Endothelial cell of umbilical vein (primary cell): ENCODE data around the gene KIF22. TPM values are rescaled to one million over a fixed set of nuclear protein-coding genes. Genes with fewer than 3 reads are reported as not detected.

Experiments used
- BruUV-seq: library from RNA; stranded (reverse); fragments of 400-500 nt; replicated peaks from 2 replicates; lab custom pipeline; 2021; lab: Mats Ljungman, UMichigan
- CTCF ChIA-PET: fragments of 300-600, 350-600 bp; sonication (Branson Sonifier 250); formaldehyde crosslinking; loops from one replicate; lab custom pipeline; 2021; ENCODE audit warnings: antibody characterized with exemption, inconsistent platforms; lab: Charles Lee
- POLR2A ChIA-PET: fragments of 300-600, 350-600 bp; sonication (Branson Sonifier 250); formaldehyde crosslinking; loops from one replicate; lab custom pipeline; 2021; ENCODE audit warnings: antibody characterized with exemption, inconsistent platforms; lab: Charles Lee
- DNase-seq: peaks from one replicate; pipeline ENCODE4 v3.0.0-alpha.2; 2011; ENCODE audit warnings: low read depth, low spot score
- FAIRE-seq: peaks from 2 replicates; lab custom pipeline; 2011; peaks lifted over from hg19 to GRCh38; lab: Jason Lieb, UNC
- H2AFZ ChIP-seq: 2 replicates; pipeline ENCODE4 v1.6.0; 2012; ENCODE audit warnings: low read depth, low read length, control low read depth, inconsistent platforms
- H3K27ac ChIP-seq: 2 replicates; pipeline ENCODE4 v1.5.1; 2011; ENCODE audit warnings: low read depth, mild to moderate bottlenecking, control low read depth, low read length, moderate library complexity; ENCODE audit not compliant: insufficient read depth
- H3K27me3 ChIP-seq, 2 experiments: 2 replicates each; pipeline versions ENCODE4 v1.6.0 to v1.6.1; 2011; ENCODE audit warnings: low read length in 2 of 2, mixed read lengths in 1 of 2; ENCODE audit not compliant: control insufficient read depth in 2 of 2, insufficient read depth in 2 of 2
- H3K36me3 ChIP-seq, 2 experiments: 2 replicates in 1 of 2; 3 replicates in 1 of 2; pipeline ENCODE4 v1.5.1; 2011; ENCODE audit warnings: low read length in 2 of 2, mild to moderate bottlenecking in 1 of 2, moderate library complexity in 1 of 2; ENCODE audit not compliant: control insufficient read depth in 2 of 2, insufficient read depth in 2 of 2; ENCODE audit errors: extremely low read depth in 1 of 2
- H3K4me1 ChIP-seq: 3 replicates; pipeline ENCODE4 v1.5.1; 2011; ENCODE audit warnings: mild to moderate bottlenecking, low read length; ENCODE audit not compliant: control insufficient read depth, insufficient read depth; ENCODE audit errors: extremely low read depth
- H3K4me2 ChIP-seq: 2 replicates; pipeline ENCODE4 v1.6.1; 2011; ENCODE audit warnings: low read length, control low read depth, mixed read lengths; ENCODE audit not compliant: insufficient read depth
- H3K4me3 ChIP-seq, 3 experiments: fragments of 200-600 bp in 1 of 3; sonication (generic), shearing (Covaris generic) in 1 of 3; replicated peaks in 1 of 3; 2 replicates each; pipeline ENCODE4 v1.5.1; 2011 to 2016; ENCODE audit warnings: control low read depth in 3 of 3, low read length in 3 of 3, mild to moderate bottlenecking in 2 of 3, inconsistent platforms in 1 of 3, low read depth in 1 of 3, moderate library complexity in 1 of 3; ENCODE audit not compliant: insufficient read depth in 1 of 3
- H3K79me2 ChIP-seq: 2 replicates; pipeline ENCODE4 v1.6.0; 2012; ENCODE audit warnings: low read length, inconsistent platforms; ENCODE audit not compliant: control insufficient read depth, insufficient read depth
- H3K9ac ChIP-seq: replicated peaks from 2 replicates; pipeline ENCODE3; 2011; ENCODE audit warnings: low read length, control low read depth; ENCODE audit not compliant: insufficient read depth; ENCODE audit errors: extremely low read depth
- H3K9me1 ChIP-seq: replicated peaks from 3 replicates; pipeline ENCODE4 v1.6.0; 2011; ENCODE audit warnings: mild to moderate bottlenecking, low read length; ENCODE audit not compliant: control insufficient read depth, insufficient read depth; ENCODE audit errors: extremely low read depth
- H3K9me3 ChIP-seq: replicated peaks from 2 replicates; pipeline ENCODE4 v1.5.1; 2012; ENCODE audit warnings: low read length, inconsistent platforms; ENCODE audit not compliant: control insufficient read depth, insufficient read depth
- H4K20me1 ChIP-seq: replicated peaks from 2 replicates; pipeline ENCODE3; 2011; ENCODE audit warnings: mild to moderate bottlenecking, low read length; ENCODE audit not compliant: control insufficient read depth, insufficient read depth; ENCODE audit errors: extremely low read depth
- EZH2 ChIP-seq: IDR thresholded peaks from 2 replicates; pipeline ENCODE4 v1.6.1; 2012; ENCODE audit warnings: borderline replicate concordance, low read depth, mild to moderate bottlenecking, moderate library complexity, low read length, inconsistent platforms; ENCODE audit not compliant: severe bottlenecking
- FOS ChIP-seq: IDR thresholded peaks from 2 replicates; pipeline ENCODE4 v1.6.1; 2011; ENCODE audit warnings: mild to moderate bottlenecking, low read length, moderate library complexity, borderline replicate concordance; ENCODE audit not compliant: insufficient read depth
- GATA2 ChIP-seq: IDR thresholded peaks from 2 replicates; pipeline ENCODE4 v1.7.0; 2011; ENCODE audit warnings: low read depth, mild to moderate bottlenecking, moderate library complexity, mixed read lengths, low read length; ENCODE audit not compliant: insufficient read length, insufficient read depth
- JUN ChIP-seq: IDR thresholded peaks from 2 replicates; pipeline ENCODE4 v1.6.1; 2011; ENCODE audit warnings: borderline replicate concordance, low read depth; ENCODE audit not compliant: insufficient read length, insufficient read depth
- MYC ChIP-seq: IDR thresholded peaks from one replicate; pipeline ENCODE4 v1.6.1; 2011; ENCODE audit warnings: mild to moderate bottlenecking, low read depth, low read length
- POLR2A ChIP-seq: IDR thresholded peaks from 2 replicates; pipeline ENCODE4 v1.6.1; 2012; ENCODE audit warnings: low read depth, mild to moderate bottlenecking, control low read depth, low read length
- POLR2AphosphoS5 ChIP-seq: IDR thresholded peaks from 2 replicates; pipeline ENCODE4 v1.6.1; 2012; ENCODE audit warnings: low read depth, mild to moderate bottlenecking, control low read depth, low read length, moderate library complexity; ENCODE audit not compliant: insufficient read depth
- dilution Hi-C: fragments of 300-500 bp; cut with MboI; formaldehyde crosslinking; loops from one replicate; pipeline ENCODE4 v1.15.0; 2019; ENCODE audit warnings: low sequenced_read_pairs; ENCODE audit not compliant: extremely low pct_ligation_motif_present
- intact Hi-C: fragments of 100-400 bp; cut with micrococcal nuclease; formaldehyde crosslinking; loops from one replicate; pipeline ENCODE4 v1.10.0; 2022
- polyA plus RNA-seq, 4 experiments: library from polyadenylated mRNA; depleted of rRNA in 3 of 4; stranded (reverse) in 3 of 4; unstranded in 1 of 4; fragments of >200 nt; gene quantifications; 2 replicates each; pipeline versions ENCODE4 v1.2.1 to v1.2.3, GENCODE V29; 2011 to 2012; ENCODE audit warnings: missing spikeins in 1 of 4
- total RNA-seq: library from RNA; stranded (reverse); gene quantifications from 2 replicates; pipeline ENCODE4 v1.2.3, GENCODE V29; 2021
- TF ChIP-seq, protein P1 (sequence below), 2 donors: IDR thresholded peaks; 1 replicate in 1 of 2; 2 replicates in 1 of 2; pipeline ENCODE4 v1.5.1; 2011; ENCODE audit warnings: low read length in 2 of 2, mild to moderate bottlenecking in 2 of 2, moderate library complexity in 2 of 2, control low read depth in 1 of 2, inconsistent platforms in 1 of 2, low read depth in 1 of 2; ENCODE audit not compliant: insufficient read depth in 1 of 2; ENCODE audit errors: extremely low read depth in 1 of 2
- TF ChIP-seq, protein P2 (sequence below): IDR thresholded peaks from 2 replicates; pipeline ENCODE4 v1.6.1; 2011; ENCODE audit not compliant: insufficient read depth, insufficient read length

Gene KIF22
- total and polyA plus RNA-seq, 2 donors (not counting 3 experiments of a cell fraction or from before 2014, with no cell fraction given), result 67.3 to 90.0 TPM

DNA sequence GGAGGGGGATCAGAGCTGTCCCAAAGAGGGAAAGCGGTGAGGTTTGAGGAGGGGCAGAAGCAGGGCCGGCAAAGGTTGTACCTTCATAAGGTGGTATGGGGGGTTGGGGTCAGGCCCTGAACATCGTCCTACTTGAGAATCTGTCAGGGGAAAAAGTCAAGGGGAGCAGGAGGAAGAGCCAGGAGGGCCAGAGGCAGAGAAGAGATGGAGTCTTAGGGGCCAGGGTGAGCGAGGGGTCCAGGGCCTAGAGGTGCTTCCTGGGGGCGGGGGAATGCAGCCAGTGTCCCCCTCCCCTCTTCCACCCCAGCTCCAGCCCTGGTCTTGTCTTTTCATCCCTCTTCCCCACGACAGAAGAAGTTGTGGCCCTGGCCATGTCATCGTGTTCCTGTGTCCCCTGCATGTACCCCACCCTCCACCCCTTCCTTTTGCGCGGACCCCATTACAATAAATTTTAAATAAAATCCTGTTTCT is 20.2 kb downstream of the KIF22 start:
- dilution Hi-C loops, result no loop called here
- no peak overlapping the region for H3K9ac ChIP-seq
- no peak for DNase-seq
- no peak overlapping the region for H3K4me3 ChIP-seq
- H3K9me3 ChIP-seq, result no peaks in the 10 kb centered on the region
- FAIRE-seq, result no peak
- peaks cover 29% of the 10 kb centered on the region for H3K79me2 ChIP-seq
- no peak overlapping the region for H2AFZ ChIP-seq
- no peak for TF ChIP-seq MYC
- TF ChIP-seq, protein P1, sequence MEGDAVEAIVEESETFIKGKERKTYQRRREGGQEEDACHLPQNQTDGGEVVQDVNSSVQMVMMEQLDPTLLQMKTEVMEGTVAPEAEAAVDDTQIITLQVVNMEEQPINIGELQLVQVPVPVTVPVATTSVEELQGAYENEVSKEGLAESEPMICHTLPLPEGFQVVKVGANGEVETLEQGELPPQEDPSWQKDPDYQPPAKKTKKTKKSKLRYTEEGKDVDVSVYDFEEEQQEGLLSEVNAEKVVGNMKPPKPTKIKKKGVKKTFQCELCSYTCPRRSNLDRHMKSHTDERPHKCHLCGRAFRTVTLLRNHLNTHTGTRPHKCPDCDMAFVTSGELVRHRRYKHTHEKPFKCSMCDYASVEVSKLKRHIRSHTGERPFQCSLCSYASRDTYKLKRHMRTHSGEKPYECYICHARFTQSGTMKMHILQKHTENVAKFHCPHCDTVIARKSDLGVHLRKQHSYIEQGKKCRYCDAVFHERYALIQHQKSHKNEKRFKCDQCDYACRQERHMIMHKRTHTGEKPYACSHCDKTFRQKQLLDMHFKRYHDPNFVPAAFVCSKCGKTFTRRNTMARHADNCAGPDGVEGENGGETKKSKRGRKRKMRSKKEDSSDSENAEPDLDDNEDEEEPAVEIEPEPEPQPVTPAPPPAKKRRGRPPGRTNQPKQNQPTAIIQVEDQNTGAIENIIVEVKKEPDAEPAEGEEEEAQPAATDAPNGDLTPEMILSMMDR (IDR thresholded peaks at IDR 0.05; ENCODE audit: extremely low read depth in 1 of 2, insufficient read depth in 1 of 2, low read depth in 1 of 2, low read length in 2 of 2), result no peak
- TF ChIP-seq EZH2, result no peak
- TF ChIP-seq POLR2A, result no peak
- TF ChIP-seq POLR2AphosphoS5, result no peak
- TF ChIP-seq, protein P2, sequence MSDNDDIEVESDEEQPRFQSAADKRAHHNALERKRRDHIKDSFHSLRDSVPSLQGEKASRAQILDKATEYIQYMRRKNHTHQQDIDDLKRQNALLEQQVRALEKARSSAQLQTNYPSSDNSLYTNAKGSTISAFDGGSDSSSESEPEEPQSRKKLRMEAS, result no peak
- TF ChIP-seq GATA2, result no peak
- TF ChIP-seq JUN, result no peak
- no peak for TF ChIP-seq FOS
- H3K9me1 ChIP-seq, result no peaks in the 10 kb centered on the region
- intact Hi-C loops, result loop anchor here (1.0 to 2.0 kb wide), 2 partner anchors 52 to 186 kb away; partner anchors contain the start of genes CDIPT and INO80E
- H3K4me1 ChIP-seq, result peaks cover 47% of the 10 kb centered on the region
- BruUV-seq, result TSS peak; percentile 31
- POLR2A ChIA-PET, result no interaction called here
- H3K36me3 ChIP-seq, result peaks cover 0 to 14% of the 10 kb centered on the region in 2 experiments
- peak overlapping the region; percentile 3 for H3K4me2 ChIP-seq
- no peaks in the 10 kb centered on the region for H3K27me3 ChIP-seq
- CTCF ChIA-PET, result interaction anchor here (0.6 to 4.0 kb wide), 2 partner anchors 38 to 222 kb away, joined by 3 to 29 read pairs; no protein-coding TSS in a partner anchor
- H3K27ac ChIP-seq, result no peak overlapping the region
- no peaks in the 10 kb centered on the region for H4K20me1 ChIP-seq
